Immature natural killer cell (primary cell): Measurements from ENCODE around the gene CISD3. TPM values are rescaled to one million over a fixed set of nuclear protein-coding genes. Genes with fewer than 3 reads are reported as not detected.

ENCODE experiments used
- DNase-seq, 3 donors: peaks; one replicate each; pipeline ENCODE4 v3.0.0; 2022; ENCODE audit warnings: mixed read lengths in 1 of 3
- H3K27ac Mint-ChIP-seq, 6 donors: one replicate each; pipeline ENCODE4 v1.8.0; 2020; ENCODE audit warnings: mixed read lengths in 6 of 6, mild to moderate bottlenecking in 5 of 6, inconsistent platforms in 4 of 6, moderate library complexity in 3 of 6
- H3K27me3 Mint-ChIP-seq, 3 donors: one replicate each; pipeline ENCODE4 v1.8.0; 2020 to 2021; ENCODE audit warnings: low read depth in 3 of 3, mild to moderate bottlenecking in 3 of 3, mixed read lengths in 3 of 3, moderate library complexity in 3 of 3, inconsistent platforms in 1 of 3
- H3K36me3 Mint-ChIP-seq, 3 donors: one replicate each; pipeline ENCODE4 v1.8.0; 2020; ENCODE audit warnings: mixed read lengths in 3 of 3, inconsistent platforms in 2 of 3, mild to moderate bottlenecking in 2 of 3
- H3K4me1 Mint-ChIP-seq, 2 donors: one replicate each; pipeline ENCODE4 v1.8.0; 2020; ENCODE audit warnings: inconsistent platforms in 2 of 2, mild to moderate bottlenecking in 2 of 2, mixed read lengths in 2 of 2, moderate library complexity in 1 of 2
- H3K4me3 Mint-ChIP-seq, 5 donors: one replicate each; pipeline ENCODE4 v1.8.0; 2020; ENCODE audit warnings: mild to moderate bottlenecking in 5 of 5, mixed read lengths in 5 of 5, inconsistent platforms in 3 of 5, moderate library complexity in 3 of 5
- H3K9me3 Mint-ChIP-seq, 6 donors: one replicate each; pipeline ENCODE4 v1.8.0; 2020; ENCODE audit warnings: mild to moderate bottlenecking in 6 of 6, mixed read lengths in 6 of 6, inconsistent platforms in 4 of 6, moderate library complexity in 3 of 6
- polyA plus RNA-seq, 3 donors: library from polyadenylated mRNA; unstranded; fragments of 300-500 nt; fragmentation: Illumina TruSeq; gene quantifications; one replicate each; pipeline ENCODE4 v1.2.3, GENCODE V29; 2021

Gene CISD3
- polyA plus RNA-seq, 3 donors from 2014 or later: 143 to 197 (median 160) TPM

- H3K4me3 Mint-ChIP-seq: peak overlapping the region; percentile 94 to 99 (median 97)
- H3K4me1 Mint-ChIP-seq: peaks cover 52 to 61% of the 10 kb centered on the region in 2 donors
- H3K27me3 Mint-ChIP-seq: peaks cover 9 to 32% (median 16%) of the 10 kb centered on the region in 3 donors
- peak; percentile 57 to 58 (median 57) for DNase-seq
- peak overlapping the region; percentile 93 to 99 (median 96) for H3K27ac Mint-ChIP-seq
- H3K36me3 Mint-ChIP-seq: peaks cover 4 to 10% (median 7%) of the 10 kb centered on the region in 3 donors
- H3K9me3 Mint-ChIP-seq: no peaks in the 10 kb centered on the region
Measured at GRCh38 chr17:38703742-38704605, 26.2 kb upstream of the CISD3 start.

GRCh38 chr17:38704606-38705522, 25.3 kb upstream of the CISD3 start, which contains the start of gene MLLT6:
Gene MLLT6, plus strand, starts transcription at chr17:38705273. Its CDS starts 360 bp downstream, at chr17:38705633.
- DNase-seq: peak; percentile 81 to 84 (median 81)
- Mint-ChIP-seq H3K4me1 (peaks cover 59 to 70% of the 10 kb centered on the region in 2 donors), H3K27ac (peak within 1 kb of the TSS; percentile 93 to 99 (median 96)), H3K4me3 (peak within 1 kb of the TSS; percentile 94 to 99 (median 97)), H3K27me3 (peaks cover 9 to 32% (median 16%) of the 10 kb centered on the region in 3 donors), H3K9me3 (no peaks in the 10 kb centered on the region), H3K36me3 (peaks cover 8 to 15% (median 10%) of the 10 kb centered on the region in 3 donors)

GRCh38 chr17:38705523-38705802, 24.7 kb upstream of the CISD3 start:
- peaks cover 65 to 76% of the 10 kb centered on the region in 2 donors for H3K4me1 Mint-ChIP-seq
- H3K4me3 Mint-ChIP-seq: peak overlapping the region; percentile 74 to 99 (median 97)
- H3K27ac Mint-ChIP-seq: peak overlapping the region in 5 of 6 donors; percentile 48 to 84 (median 64)
- peaks cover 10 to 20% (median 14%) of the 10 kb centered on the region in 3 donors for H3K36me3 Mint-ChIP-seq
- no peak for DNase-seq
- H3K9me3 Mint-ChIP-seq: no peaks in the 10 kb centered on the region
- H3K27me3 Mint-ChIP-seq: peaks cover 9 to 29% (median 16%) of the 10 kb centered on the region in 3 donors

- peak overlapping the region; percentile 81 to 96 (median 92) for H3K27ac Mint-ChIP-seq
- H3K36me3 Mint-ChIP-seq: peaks cover 10 to 22% (median 17%) of the 10 kb centered on the region in 3 donors
- no peaks in the 10 kb centered on the region for H3K9me3 Mint-ChIP-seq
- H3K4me1 Mint-ChIP-seq: peaks cover 68 to 80% of the 10 kb centered on the region in 2 donors
- no peak for DNase-seq
- peaks cover 9 to 29% (median 16%) of the 10 kb centered on the region in 3 donors for H3K27me3 Mint-ChIP-seq
- peak overlapping the region; percentile 93 to 99 (median 97) for H3K4me3 Mint-ChIP-seq
Measured at GRCh38 chr17:38705803-38706504, 24.2 kb upstream of the CISD3 start.

GRCh38 chr17:38706505-38707216, 23.5 kb upstream of the CISD3 start:
- H3K4me1 Mint-ChIP-seq: peaks cover 68 to 80% of the 10 kb centered on the region in 2 donors
- no peak for DNase-seq
- no peaks in the 10 kb centered on the region for H3K9me3 Mint-ChIP-seq
- peak overlapping the region; percentile 93 to 99 (median 97) for H3K4me3 Mint-ChIP-seq
- H3K36me3 Mint-ChIP-seq: peaks cover 10 to 25% (median 17%) of the 10 kb centered on the region in 3 donors
- H3K27ac Mint-ChIP-seq: peak overlapping the region; percentile 81 to 96 (median 92)
- peaks cover 9 to 27% (median 9%) of the 10 kb centered on the region in 3 donors for H3K27me3 Mint-ChIP-seq

- H3K9me3 Mint-ChIP-seq: no peaks in the 10 kb centered on the region
- peak overlapping the region; percentile 51 to 93 (median 92) for H3K27ac Mint-ChIP-seq
- peaks cover 6 to 18% (median 7%) of the 10 kb centered on the region in 3 donors for H3K27me3 Mint-ChIP-seq
- DNase-seq: no peak
- H3K4me1 Mint-ChIP-seq: peaks cover 75 to 82% of the 10 kb centered on the region in 2 donors
- peaks cover 10 to 31% (median 21%) of the 10 kb centered on the region in 3 donors for H3K36me3 Mint-ChIP-seq
- peak overlapping the region; percentile 93 to 99 (median 97) for H3K4me3 Mint-ChIP-seq
Measured at GRCh38 chr17:38707678-38708351, 22.3 kb upstream of the CISD3 start.

- peaks cover 4 to 8% (median 5%) of the 10 kb centered on the region in 3 donors for H3K27me3 Mint-ChIP-seq
- H3K4me1 Mint-ChIP-seq: peaks cover 63 to 68% of the 10 kb centered on the region in 2 donors
- peaks cover 10 to 35% (median 21%) of the 10 kb centered on the region in 3 donors for H3K36me3 Mint-ChIP-seq
- no peak for DNase-seq
- peak overlapping the region in 2 of 5 donors; percentile 10 to 22 for H3K4me3 Mint-ChIP-seq
- H3K9me3 Mint-ChIP-seq: no peaks in the 10 kb centered on the region
- peak overlapping the region; percentile 49 to 91 (median 76) for H3K27ac Mint-ChIP-seq
Measured at GRCh38 chr17:38709104-38709820, 20.9 kb upstream of the CISD3 start.

- Mint-ChIP-seq H3K36me3 (peaks cover 10 to 38% (median 24%) of the 10 kb centered on the region in 3 donors), H3K9me3 (no peaks in the 10 kb centered on the region), H3K27ac (peak overlapping the region; percentile 49 to 91 (median 88))
Measured at GRCh38 chr17:38709864-38710603, 20.1 kb upstream of the CISD3 start.

GRCh38 chr17:38710604-38710962, 19.6 kb upstream of the CISD3 start:
- Mint-ChIP-seq H3K27ac (peak overlapping the region; percentile 49 to 91 (median 88)), H3K27me3 (peaks cover 2 to 7% (median 4%) of the 10 kb centered on the region in 3 donors), H3K9me3 (no peaks in the 10 kb centered on the region), H3K4me3 (peak overlapping the region in 4 of 5 donors; percentile 25 to 57 (median 47)), H3K36me3 (peaks cover 10 to 38% (median 24%) of the 10 kb centered on the region in 3 donors), H3K4me1 (peaks cover 59 to 65% of the 10 kb centered on the region in 2 donors)
- no peak for DNase-seq

More at GRCh38 chr17:38709864-38710603, 20.1 kb upstream of the CISD3 start:
- Mint-ChIP-seq H3K4me3 (peak overlapping the region in 4 of 5 donors; percentile 31 to 57 (median 47)), H3K27me3 (peaks cover 2 to 7% (median 3%) of the 10 kb centered on the region in 3 donors), H3K4me1 (peaks cover 59 to 65% of the 10 kb centered on the region in 2 donors)
- DNase-seq: no peak

- Mint-ChIP-seq H3K27ac (peak overlapping the region; percentile 49 to 91 (median 78)), H3K4me3 (peak overlapping the region in 4 of 5 donors; percentile 33 to 57 (median 48)), H3K4me1 (peaks cover 57 to 65% of the 10 kb centered on the region in 2 donors), H3K36me3 (peaks cover 10 to 40% (median 24%) of the 10 kb centered on the region in 3 donors), H3K9me3 (no peaks in the 10 kb centered on the region), H3K27me3 (peaks cover 2 to 7% (median 4%) of the 10 kb centered on the region in 3 donors)
- DNase-seq: no peak
Measured at GRCh38 chr17:38710985-38711384, 19.2 kb upstream of the CISD3 start.
